ENCODE results near the gene GPC1. TPM values are rescaled to one million over a fixed set of nuclear protein-coding genes. Genes with fewer than 3 reads are reported as not detected.
A peak's percentile ranks its signal among the peaks of the same experiment; 100 is the strongest.

The GPC1 gene
- total RNA-seq, 1 donor from 2014 or later: 155 TPM

DNA sequence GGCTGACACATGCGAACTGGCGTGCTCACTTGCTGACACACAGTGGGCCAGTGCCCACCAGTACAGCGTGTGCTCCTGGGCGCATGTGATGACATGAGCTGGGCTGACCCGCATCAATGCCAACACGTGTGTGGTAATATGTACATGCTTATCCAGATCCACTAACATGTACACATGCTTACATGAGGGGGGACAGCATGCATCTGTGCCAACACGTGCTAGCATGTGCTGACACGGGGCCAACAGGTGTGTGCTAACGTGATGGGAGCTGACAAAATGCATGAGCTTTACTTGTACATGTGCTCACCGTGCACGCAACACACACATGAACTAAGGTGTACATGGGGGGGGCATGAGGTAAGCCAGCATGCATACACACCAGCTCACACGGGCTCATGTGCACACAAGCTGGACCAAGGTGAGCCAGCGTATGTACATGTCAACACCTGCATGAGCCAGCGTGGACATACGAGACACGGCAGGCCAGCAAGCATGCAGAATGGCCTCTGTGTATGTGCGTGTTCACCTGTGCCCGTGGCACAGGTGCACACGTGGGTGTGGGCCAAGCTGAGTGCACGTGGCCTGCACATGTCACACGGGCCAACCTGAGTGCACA, 28.5 kb downstream of the GPC1 start:
- H3K27ac Mint-ChIP-seq (ENCODE audit: unreplicated experiment): no peak overlapping the region
- H3K9me3 Mint-ChIP-seq (ENCODE audit: unreplicated experiment): peaks cover 14% of the 10 kb centered on the region
- H3K4me1 Mint-ChIP-seq (ENCODE audit: low read depth, unreplicated experiment): no peaks in the 10 kb centered on the region
- no peak overlapping the region for H3K4me3 Mint-ChIP-seq (ENCODE audit: unreplicated experiment)
- TF ChIP-seq, protein P1, sequence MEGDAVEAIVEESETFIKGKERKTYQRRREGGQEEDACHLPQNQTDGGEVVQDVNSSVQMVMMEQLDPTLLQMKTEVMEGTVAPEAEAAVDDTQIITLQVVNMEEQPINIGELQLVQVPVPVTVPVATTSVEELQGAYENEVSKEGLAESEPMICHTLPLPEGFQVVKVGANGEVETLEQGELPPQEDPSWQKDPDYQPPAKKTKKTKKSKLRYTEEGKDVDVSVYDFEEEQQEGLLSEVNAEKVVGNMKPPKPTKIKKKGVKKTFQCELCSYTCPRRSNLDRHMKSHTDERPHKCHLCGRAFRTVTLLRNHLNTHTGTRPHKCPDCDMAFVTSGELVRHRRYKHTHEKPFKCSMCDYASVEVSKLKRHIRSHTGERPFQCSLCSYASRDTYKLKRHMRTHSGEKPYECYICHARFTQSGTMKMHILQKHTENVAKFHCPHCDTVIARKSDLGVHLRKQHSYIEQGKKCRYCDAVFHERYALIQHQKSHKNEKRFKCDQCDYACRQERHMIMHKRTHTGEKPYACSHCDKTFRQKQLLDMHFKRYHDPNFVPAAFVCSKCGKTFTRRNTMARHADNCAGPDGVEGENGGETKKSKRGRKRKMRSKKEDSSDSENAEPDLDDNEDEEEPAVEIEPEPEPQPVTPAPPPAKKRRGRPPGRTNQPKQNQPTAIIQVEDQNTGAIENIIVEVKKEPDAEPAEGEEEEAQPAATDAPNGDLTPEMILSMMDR (IDR thresholded peaks at IDR 0.05; ENCODE audit: partially characterized antibody, unreplicated experiment): no peak
- peaks cover 19% of the 10 kb centered on the region for H3K27me3 Mint-ChIP-seq (ENCODE audit: unreplicated experiment)
- no peaks in the 10 kb centered on the region for H3K36me3 Mint-ChIP-seq (ENCODE audit: unreplicated experiment)
- no peak for DNase-seq

DNA sequence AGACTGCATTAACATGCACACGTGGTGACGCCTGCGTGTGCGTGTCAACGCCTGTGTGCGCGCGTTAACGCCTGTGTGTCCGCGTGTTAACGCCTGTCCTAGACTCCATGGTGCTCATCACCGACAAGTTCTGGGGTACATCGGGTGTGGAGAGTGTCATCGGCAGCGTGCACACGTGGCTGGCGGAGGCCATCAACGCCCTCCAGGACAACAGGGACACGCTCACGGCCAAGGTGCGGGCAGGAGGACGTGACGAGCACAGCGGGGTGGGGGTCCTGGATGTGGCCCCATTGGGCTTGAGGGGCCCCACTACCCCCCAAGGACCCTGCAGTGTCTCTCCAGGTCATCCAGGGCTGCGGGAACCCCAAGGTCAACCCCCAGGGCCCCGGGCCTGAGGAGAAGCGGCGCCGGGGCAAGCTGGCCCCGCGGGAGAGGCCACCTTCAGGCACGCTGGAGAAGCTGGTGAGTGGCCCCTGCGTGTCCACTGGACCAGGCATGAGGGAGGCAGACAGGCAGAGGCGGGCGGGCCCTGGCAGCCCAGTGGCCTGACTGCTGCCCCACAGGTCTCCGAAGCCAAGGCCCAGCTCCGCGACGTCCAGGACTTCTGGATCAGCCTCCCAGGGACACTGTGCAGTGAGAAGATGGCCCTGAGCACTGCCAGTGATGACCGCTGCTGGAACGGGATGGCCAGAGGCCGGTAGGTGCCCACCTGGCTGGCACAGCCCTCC, 29.2 kb downstream of the GPC1 start:
- TF ChIP-seq, protein P1 (IDR thresholded peaks at IDR 0.05; ENCODE audit: partially characterized antibody, unreplicated experiment): no peak
- Mint-ChIP-seq H3K4me3 (ENCODE audit: unreplicated experiment) (no peak overlapping the region), H3K27ac (ENCODE audit: unreplicated experiment) (no peak overlapping the region), H3K27me3 (ENCODE audit: unreplicated experiment) (peaks cover 23% of the 10 kb centered on the region), H3K4me1 (ENCODE audit: low read depth, unreplicated experiment) (peaks cover 2% of the 10 kb centered on the region), H3K36me3 (ENCODE audit: unreplicated experiment) (no peaks in the 10 kb centered on the region), H3K9me3 (ENCODE audit: unreplicated experiment) (peaks cover 20% of the 10 kb centered on the region)
- DNase-seq: no peak

DNA sequence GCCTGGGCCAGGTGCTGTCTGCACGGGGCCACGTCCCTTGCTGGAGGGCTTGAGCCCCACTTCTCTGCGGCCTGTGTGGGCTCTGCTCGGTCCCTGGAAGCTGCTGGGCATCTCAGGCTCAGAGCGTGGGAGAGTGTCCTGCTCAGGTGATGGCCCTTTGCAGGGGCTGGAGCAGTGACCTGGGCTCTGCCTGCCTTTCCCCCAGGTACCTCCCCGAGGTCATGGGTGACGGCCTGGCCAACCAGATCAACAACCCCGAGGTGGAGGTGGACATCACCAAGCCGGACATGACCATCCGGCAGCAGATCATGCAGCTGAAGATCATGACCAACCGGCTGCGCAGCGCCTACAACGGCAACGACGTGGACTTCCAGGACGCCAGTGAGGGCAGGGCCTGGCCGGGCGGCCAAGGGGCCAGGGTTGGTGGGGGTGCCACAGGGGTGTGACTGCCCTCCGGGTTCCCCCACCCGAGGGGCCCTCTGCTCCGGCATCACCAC, 29.9 kb downstream of the GPC1 start:
- H3K27ac Mint-ChIP-seq (ENCODE audit: unreplicated experiment): no peak overlapping the region
- peak; percentile 17 for DNase-seq
- H3K4me1 Mint-ChIP-seq (ENCODE audit: low read depth, unreplicated experiment): peaks cover 2% of the 10 kb centered on the region
- H3K36me3 Mint-ChIP-seq (ENCODE audit: unreplicated experiment): peaks cover 3% of the 10 kb centered on the region
- TF ChIP-seq, protein P1 (IDR thresholded peaks at IDR 0.05; ENCODE audit: partially characterized antibody, unreplicated experiment): no peak
- H3K4me3 Mint-ChIP-seq (ENCODE audit: unreplicated experiment): no peak overlapping the region
- H3K9me3 Mint-ChIP-seq (ENCODE audit: unreplicated experiment): peaks cover 25% of the 10 kb centered on the region
- H3K27me3 Mint-ChIP-seq (ENCODE audit: unreplicated experiment): peaks cover 26% of the 10 kb centered on the region

DNA sequence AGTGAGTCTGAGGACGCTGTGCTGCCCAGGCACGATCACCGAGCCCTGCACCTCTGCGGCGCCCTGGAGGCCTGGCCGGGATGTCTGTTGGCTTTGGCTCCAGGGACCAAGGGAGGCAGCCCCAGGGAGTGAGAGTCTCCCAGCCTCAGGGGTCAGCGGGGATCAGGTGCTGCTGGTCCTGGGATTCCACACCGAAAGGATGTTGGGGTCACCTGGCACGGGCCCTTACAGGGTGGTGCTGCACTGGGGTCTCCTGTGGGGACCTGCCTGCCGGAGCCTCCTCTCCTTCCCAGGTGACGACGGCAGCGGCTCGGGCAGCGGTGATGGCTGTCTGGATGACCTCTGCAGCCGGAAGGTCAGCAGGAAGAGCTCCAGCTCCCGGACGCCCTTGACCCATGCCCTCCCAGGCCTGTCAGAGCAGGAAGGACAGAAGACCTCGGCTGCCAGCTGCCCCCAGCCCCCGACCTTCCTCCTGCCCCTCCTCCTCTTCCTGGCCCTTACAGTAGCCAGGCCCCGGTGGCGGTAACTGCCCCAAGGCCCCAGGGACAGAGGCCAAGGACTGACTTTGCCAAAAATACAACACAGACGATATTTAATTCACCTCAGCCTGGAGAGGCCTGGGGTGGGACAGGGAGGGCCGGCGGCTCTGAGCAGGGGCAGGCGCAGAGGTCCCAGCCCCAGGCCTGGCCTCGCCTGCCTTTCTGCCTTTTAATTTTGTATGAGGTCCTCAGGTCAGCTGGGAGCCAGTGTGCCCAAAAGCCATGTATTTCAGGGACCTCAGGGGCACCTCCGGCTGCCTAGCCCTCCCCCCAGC, 30.5 kb downstream of the GPC1 start:
- DNase-seq: peak; percentile 21
- Mint-ChIP-seq H3K27me3 (ENCODE audit: unreplicated experiment) (peaks cover 29% of the 10 kb centered on the region), H3K36me3 (ENCODE audit: unreplicated experiment) (peaks cover 6% of the 10 kb centered on the region), H3K4me1 (ENCODE audit: low read depth, unreplicated experiment) (peaks cover 2% of the 10 kb centered on the region), H3K9me3 (ENCODE audit: unreplicated experiment) (peaks cover 30% of the 10 kb centered on the region), H3K27ac (ENCODE audit: unreplicated experiment) (no peak overlapping the region), H3K4me3 (ENCODE audit: unreplicated experiment) (no peak overlapping the region)
- TF ChIP-seq, protein P1 (IDR thresholded peaks at IDR 0.05; ENCODE audit: partially characterized antibody, unreplicated experiment): no peak
